GM23338 (cell line): Measurements from ENCODE around the gene USP28. TPM values are rescaled to one million over a fixed set of nuclear protein-coding genes. Genes with fewer than 3 reads are reported as not detected.
A peak's percentile ranks its signal among the peaks of the same experiment; 100 is the strongest.

Source experiments
- ATAC-seq: fragments of 200-7000 bp; cut with Tn5 transposase; 3 replicates; pipeline ENCODE4 v1.9.1; 2020
- DNase-seq: peaks from one replicate; pipeline ENCODE4 v3.0.0-alpha.2; 2015; ENCODE audit warnings: low spot score
- H2AFZ ChIP-seq: fragments of 200-600 bp; sonication (generic); 2 replicates; pipeline ENCODE4 v1.8.0; 2016; ENCODE audit warnings: antibody characterized with exemption, mild to moderate bottlenecking, moderate library complexity
- H3F3A ChIP-seq: fragments of 200-600 bp; sonication (generic); replicated peaks from 2 replicates; pipeline ENCODE4 v1.8.0; 2017; ENCODE audit warnings: antibody characterized with exemption, mixed run types, low read depth
- H3K27ac ChIP-seq: fragments of 200-600 bp; sonication (generic); 2 replicates; pipeline ENCODE4 v1.6.1; 2016; ENCODE audit warnings: low read depth
- H3K27me3 ChIP-seq: fragments of 200-600 bp; sonication (generic); 2 replicates; pipeline ENCODE4 v1.8.0; 2016; ENCODE audit warnings: mild to moderate bottlenecking, mixed run types, moderate library complexity; ENCODE audit not compliant: insufficient read depth
- H3K36me3 ChIP-seq: fragments of 200-600 bp; sonication (generic); 2 replicates; pipeline ENCODE4 v1.8.0; 2016; ENCODE audit warnings: mild to moderate bottlenecking; ENCODE audit not compliant: insufficient read depth
- H3K4me1 ChIP-seq: fragments of 200-600 bp; sonication (generic); 2 replicates; pipeline ENCODE4 v1.8.0; 2016; ENCODE audit warnings: mild to moderate bottlenecking, moderate library complexity; ENCODE audit not compliant: insufficient read depth
- H3K4me2 ChIP-seq: fragments of 200-600 bp; sonication (generic); 2 replicates; pipeline ENCODE4 v1.7.1; 2017; ENCODE audit warnings: mixed run types
- H3K4me3 ChIP-seq: fragments of 200-600 bp; sonication (generic); 2 replicates; pipeline ENCODE4 v1.6.1; 2016; ENCODE audit warnings: mixed run types
- H3K79me2 ChIP-seq: fragments of 200-600 bp; sonication (generic); replicated peaks from 2 replicates; pipeline ENCODE4 v1.8.0; 2017; ENCODE audit warnings: mild to moderate bottlenecking; ENCODE audit not compliant: insufficient read depth
- H3K9me2 ChIP-seq: fragments of 200-600 bp; sonication (generic); 2 replicates; pipeline ENCODE4 v1.8.0; 2017; ENCODE audit not compliant: insufficient read depth
- H4K20me1 ChIP-seq: fragments of 200-600 bp; sonication (generic); replicated peaks from 2 replicates; pipeline ENCODE4 v1.8.0; 2017; ENCODE audit warnings: mild to moderate bottlenecking; ENCODE audit not compliant: insufficient read depth
- H3K27ac Mint-ChIP-seq: 2 replicates; pipeline ENCODE4 v1.8.0; 2020; ENCODE audit warnings: inconsistent platforms, mild to moderate bottlenecking, moderate library complexity, mixed read lengths
- H3K27me3 Mint-ChIP-seq: 3 replicates; pipeline ENCODE4 v1.8.0; 2022; ENCODE audit warnings: low read depth, mild to moderate bottlenecking, moderate library complexity, mixed read lengths, inconsistent platforms; ENCODE audit not compliant: insufficient read depth, poor library complexity
- H3K36me3 Mint-ChIP-seq: 3 replicates; pipeline ENCODE4 v1.8.0; 2021; ENCODE audit warnings: low read depth, mild to moderate bottlenecking, inconsistent platforms, moderate library complexity, mixed read lengths
- H3K4me1 Mint-ChIP-seq: 3 replicates; pipeline ENCODE4 v1.8.0; 2020; ENCODE audit warnings: mild to moderate bottlenecking, inconsistent platforms, mixed read lengths
- H3K4me3 Mint-ChIP-seq: 3 replicates; pipeline ENCODE4 v1.8.0; 2021; ENCODE audit warnings: moderate library complexity, mild to moderate bottlenecking, inconsistent platforms, mixed read lengths
- H3K9me3 Mint-ChIP-seq: 3 replicates; pipeline ENCODE4 v1.8.0; 2020; ENCODE audit warnings: moderate library complexity, mild to moderate bottlenecking, inconsistent platforms, mixed read lengths
- EZH2 ChIP-seq: fragments of 200-600 bp; sonication (generic); IDR thresholded peaks from one replicate; pipeline ENCODE4 v1.8.0; 2017; ENCODE audit warnings: antibody characterized with exemption, mild to moderate bottlenecking, low read depth; ENCODE audit not compliant: unreplicated experiment
- EZH2phosphoT487 ChIP-seq: fragments of 200-600 bp; sonication (generic); IDR thresholded peaks from one replicate; pipeline ENCODE4 v1.8.1; 2018; ENCODE audit warnings: antibody characterized with exemption; ENCODE audit not compliant: unreplicated experiment
- JUNB ChIP-seq: IDR thresholded peaks from one replicate; pipeline ENCODE4 v1.6.1; 2016; ENCODE audit warnings: antibody characterized with exemption; ENCODE audit not compliant: unreplicated experiment
- NANOG ChIP-seq: IDR thresholded peaks from 2 replicates; pipeline ENCODE4 v1.6.1; 2016; ENCODE audit warnings: antibody characterized with exemption, borderline replicate concordance
- POLR2AphosphoS5 ChIP-seq: IDR thresholded peaks from 2 replicates; pipeline ENCODE4 v1.6.1; 2016; ENCODE audit warnings: antibody characterized with exemption, low read depth
- ZNF114 ChIP-seq: fragments of 250-450 bp; sonication (Bioruptor Pico); IDR thresholded peaks from 2 replicates; pipeline ENCODE4 v1.5.0; 2020; ENCODE audit warnings: mild to moderate bottlenecking, moderate library complexity
- polyA plus RNA-seq: library from polyadenylated mRNA; unstranded; fragments of >200 nt; fragmentation: Nextera tagmentation; extraction: Ambion mirVana; gene quantifications from 2 replicates; pipeline ENCODE4 v1.2.1, GENCODE V29; 2016
- total RNA-seq: library from RNA; depleted of rRNA; stranded (reverse); fragments of >200 nt; shearing (Covaris generic); gene quantifications from 2 replicates; pipeline ENCODE4 v1.2.3, GENCODE V29; 2014
- TF ChIP-seq, protein P1 (sequence below): fragments of 250-450 bp; sonication (Bioruptor Pico); IDR thresholded peaks from 2 replicates; pipeline ENCODE4 v1.5.0; 2020; ENCODE audit warnings: mild to moderate bottlenecking, moderate library complexity
- TF ChIP-seq, protein P2 (sequence below): IDR thresholded peaks from one replicate; pipeline ENCODE4 v1.6.1; 2018; ENCODE audit warnings: antibody characterized with exemption; ENCODE audit not compliant: unreplicated experiment

Gene USP28
- total and polyA plus RNA-seq, 2 experiments from 2014 or later = 73.9 to 171 TPM

DNA sequence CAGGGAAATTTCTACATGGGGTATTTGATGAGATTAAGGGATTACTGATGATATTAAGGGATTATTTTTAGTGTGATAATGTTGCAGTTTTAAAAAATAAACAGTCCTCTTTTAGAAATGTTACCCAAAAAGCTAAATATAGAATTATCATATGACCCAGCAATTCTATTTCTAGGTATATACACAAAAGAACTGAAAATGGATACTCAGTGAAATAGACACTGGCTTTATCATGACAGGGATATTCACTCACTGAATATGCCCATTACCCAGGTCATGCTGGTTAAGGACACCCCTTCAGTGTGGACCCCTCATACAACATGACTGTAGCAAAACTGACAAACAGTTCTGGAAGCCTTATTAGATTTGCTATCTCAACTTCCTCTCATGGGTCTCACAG lies 27.8 kb downstream of the USP28 start:
- Mint-ChIP-seq H3K27me3 (peaks cover 19% of the 10 kb centered on the region), H3K4me1 (peaks cover 56% of the 10 kb centered on the region), H3K27ac (peak overlapping the region; percentile 89), H3K9me3 (peaks cover 13% of the 10 kb centered on the region), H3K36me3 (peaks cover 83% of the 10 kb centered on the region), H3K4me3 (peak overlapping the region; percentile 23; the same call in 1 of the 3 replicates)
- Histone ChIP-seq H3K27ac (peak overlapping the region; percentile 92), H2AFZ (no peak overlapping the region), H3K9me2 (no peaks in the 10 kb centered on the region), H4K20me1 (no peaks in the 10 kb centered on the region), H3F3A (peaks cover 20% of the 10 kb centered on the region), H3K27me3 (no peaks in the 10 kb centered on the region), H3K36me3 (peaks cover 25% of the 10 kb centered on the region), H3K79me2 (peaks cover 64% of the 10 kb centered on the region), H3K4me2 (peak overlapping the region; percentile 61), H3K4me3 (peak overlapping the region; percentile 5; the same call in 1 of the 2 replicates), H3K4me1 (peaks cover 35% of the 10 kb centered on the region)
- DNase-seq (no peak), ATAC-seq (no peak)
- no peak for TF ChIP-seq EZH2phosphoT487
- TF ChIP-seq, protein P1, sequence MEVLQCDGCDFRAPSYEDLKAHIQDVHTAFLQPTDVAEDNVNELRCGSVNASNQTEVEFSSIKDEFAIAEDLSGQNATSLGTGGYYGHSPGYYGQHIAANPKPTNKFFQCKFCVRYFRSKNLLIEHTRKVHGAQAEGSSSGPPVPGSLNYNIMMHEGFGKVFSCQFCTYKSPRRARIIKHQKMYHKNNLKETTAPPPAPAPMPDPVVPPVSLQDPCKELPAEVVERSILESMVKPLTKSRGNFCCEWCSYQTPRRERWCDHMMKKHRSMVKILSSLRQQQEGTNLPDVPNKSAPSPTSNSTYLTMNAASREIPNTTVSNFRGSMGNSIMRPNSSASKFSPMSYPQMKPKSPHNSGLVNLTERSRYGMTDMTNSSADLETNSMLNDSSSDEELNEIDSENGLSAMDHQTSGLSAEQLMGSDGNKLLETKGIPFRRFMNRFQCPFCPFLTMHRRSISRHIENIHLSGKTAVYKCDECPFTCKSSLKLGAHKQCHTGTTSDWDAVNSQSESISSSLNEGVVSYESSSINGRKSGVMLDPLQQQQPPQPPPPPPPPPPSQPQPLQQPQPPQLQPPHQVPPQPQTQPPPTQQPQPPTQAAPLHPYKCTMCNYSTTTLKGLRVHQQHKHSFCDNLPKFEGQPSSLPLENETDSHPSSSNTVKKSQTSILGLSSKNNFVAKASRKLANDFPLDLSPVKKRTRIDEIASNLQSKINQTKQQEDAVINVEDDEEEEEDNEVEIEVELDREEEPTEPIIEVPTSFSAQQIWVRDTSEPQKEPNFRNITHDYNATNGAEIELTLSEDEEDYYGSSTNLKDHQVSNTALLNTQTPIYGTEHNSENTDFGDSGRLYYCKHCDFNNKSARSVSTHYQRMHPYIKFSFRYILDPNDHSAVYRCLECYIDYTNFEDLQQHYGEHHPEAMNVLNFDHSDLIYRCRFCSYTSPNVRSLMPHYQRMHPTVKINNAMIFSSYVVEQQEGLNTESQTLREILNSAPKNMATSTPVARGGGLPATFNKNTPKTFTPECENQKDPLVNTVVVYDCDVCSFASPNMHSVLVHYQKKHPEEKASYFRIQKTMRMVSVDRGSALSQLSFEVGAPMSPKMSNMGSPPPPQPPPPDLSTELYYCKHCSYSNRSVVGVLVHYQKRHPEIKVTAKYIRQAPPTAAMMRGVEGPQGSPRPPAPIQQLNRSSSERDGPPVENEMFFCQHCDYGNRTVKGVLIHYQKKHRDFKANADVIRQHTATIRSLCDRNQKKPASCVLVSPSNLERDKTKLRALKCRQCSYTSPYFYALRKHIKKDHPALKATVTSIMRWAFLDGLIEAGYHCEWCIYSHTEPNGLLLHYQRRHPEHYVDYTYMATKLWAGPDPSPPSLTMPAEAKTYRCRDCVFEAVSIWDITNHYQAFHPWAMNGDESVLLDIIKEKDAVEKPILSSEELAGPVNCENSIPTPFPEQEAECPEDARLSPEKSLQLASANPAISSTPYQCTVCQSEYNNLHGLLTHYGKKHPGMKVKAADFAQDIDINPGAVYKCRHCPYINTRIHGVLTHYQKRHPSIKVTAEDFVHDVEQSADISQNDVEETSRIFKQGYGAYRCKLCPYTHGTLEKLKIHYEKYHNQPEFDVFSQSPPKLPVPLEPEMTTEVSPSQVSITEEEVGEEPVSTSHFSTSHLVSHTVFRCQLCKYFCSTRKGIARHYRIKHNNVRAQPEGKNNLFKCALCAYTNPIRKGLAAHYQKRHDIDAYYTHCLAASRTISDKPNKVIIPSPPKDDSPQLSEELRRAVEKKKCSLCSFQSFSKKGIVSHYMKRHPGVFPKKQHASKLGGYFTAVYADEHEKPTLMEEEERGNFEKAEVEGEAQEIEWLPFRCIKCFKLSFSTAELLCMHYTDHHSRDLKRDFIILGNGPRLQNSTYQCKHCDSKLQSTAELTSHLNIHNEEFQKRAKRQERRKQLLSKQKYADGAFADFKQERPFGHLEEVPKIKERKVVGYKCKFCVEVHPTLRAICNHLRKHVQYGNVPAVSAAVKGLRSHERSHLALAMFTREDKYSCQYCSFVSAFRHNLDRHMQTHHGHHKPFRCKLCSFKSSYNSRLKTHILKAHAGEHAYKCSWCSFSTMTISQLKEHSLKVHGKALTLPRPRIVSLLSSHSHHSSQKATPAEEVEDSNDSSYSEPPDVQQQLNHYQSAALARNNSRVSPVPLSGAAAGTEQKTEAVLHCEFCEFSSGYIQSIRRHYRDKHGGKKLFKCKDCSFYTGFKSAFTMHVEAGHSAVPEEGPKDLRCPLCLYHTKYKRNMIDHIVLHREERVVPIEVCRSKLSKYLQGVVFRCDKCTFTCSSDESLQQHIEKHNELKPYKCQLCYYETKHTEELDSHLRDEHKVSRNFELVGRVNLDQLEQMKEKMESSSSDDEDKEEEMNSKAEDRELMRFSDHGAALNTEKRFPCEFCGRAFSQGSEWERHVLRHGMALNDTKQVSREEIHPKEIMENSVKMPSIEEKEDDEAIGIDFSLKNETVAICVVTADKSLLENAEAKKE (CRISPR knock-in tag) = no peak
- TF ChIP-seq, protein P2, sequence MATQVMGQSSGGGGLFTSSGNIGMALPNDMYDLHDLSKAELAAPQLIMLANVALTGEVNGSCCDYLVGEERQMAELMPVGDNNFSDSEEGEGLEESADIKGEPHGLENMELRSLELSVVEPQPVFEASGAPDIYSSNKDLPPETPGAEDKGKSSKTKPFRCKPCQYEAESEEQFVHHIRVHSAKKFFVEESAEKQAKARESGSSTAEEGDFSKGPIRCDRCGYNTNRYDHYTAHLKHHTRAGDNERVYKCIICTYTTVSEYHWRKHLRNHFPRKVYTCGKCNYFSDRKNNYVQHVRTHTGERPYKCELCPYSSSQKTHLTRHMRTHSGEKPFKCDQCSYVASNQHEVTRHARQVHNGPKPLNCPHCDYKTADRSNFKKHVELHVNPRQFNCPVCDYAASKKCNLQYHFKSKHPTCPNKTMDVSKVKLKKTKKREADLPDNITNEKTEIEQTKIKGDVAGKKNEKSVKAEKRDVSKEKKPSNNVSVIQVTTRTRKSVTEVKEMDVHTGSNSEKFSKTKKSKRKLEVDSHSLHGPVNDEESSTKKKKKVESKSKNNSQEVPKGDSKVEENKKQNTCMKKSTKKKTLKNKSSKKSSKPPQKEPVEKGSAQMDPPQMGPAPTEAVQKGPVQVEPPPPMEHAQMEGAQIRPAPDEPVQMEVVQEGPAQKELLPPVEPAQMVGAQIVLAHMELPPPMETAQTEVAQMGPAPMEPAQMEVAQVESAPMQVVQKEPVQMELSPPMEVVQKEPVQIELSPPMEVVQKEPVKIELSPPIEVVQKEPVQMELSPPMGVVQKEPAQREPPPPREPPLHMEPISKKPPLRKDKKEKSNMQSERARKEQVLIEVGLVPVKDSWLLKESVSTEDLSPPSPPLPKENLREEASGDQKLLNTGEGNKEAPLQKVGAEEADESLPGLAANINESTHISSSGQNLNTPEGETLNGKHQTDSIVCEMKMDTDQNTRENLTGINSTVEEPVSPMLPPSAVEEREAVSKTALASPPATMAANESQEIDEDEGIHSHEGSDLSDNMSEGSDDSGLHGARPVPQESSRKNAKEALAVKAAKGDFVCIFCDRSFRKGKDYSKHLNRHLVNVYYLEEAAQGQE = no peak
- no peak for TF ChIP-seq NANOG
- no peak for TF ChIP-seq POLR2AphosphoS5
- TF ChIP-seq EZH2 = no peak
- no peak for TF ChIP-seq ZNF114 (CRISPR knock-in tag)
- TF ChIP-seq JUNB = no peak
